Liver (tissue), 9 donors: ENCODE measurements around the gene PDK3. TPM values are rescaled to one million over a fixed set of nuclear protein-coding genes. Genes with fewer than 3 reads are reported as not detected.

Experiments used
- DNase-seq: peaks from one replicate; pipeline ENCODE4 v3.0.0-alpha.2; 2017; ENCODE audit warnings: low spot score
- H3K27ac ChIP-seq, 2 donors: one replicate each; pipeline ENCODE4 v1.7.0; 2013; ENCODE audit warnings: inconsistent platforms in 2 of 2, low read length in 2 of 2, control low read depth in 1 of 2, low read depth in 1 of 2, mild to moderate bottlenecking in 1 of 2
- H3K27me3 ChIP-seq, 4 donors: one replicate each; pipeline versions ENCODE4 v1.6.1 to v1.7.0; 2013; ENCODE audit warnings: low read length in 3 of 4, inconsistent platforms in 1 of 4, mild to moderate bottlenecking in 1 of 4, moderate library complexity in 1 of 4; ENCODE audit not compliant: control insufficient read depth in 4 of 4, insufficient read depth in 4 of 4
- H3K36me3 ChIP-seq, 4 donors: one replicate each; pipeline versions ENCODE4 v1.6.1 to v1.7.0; 2013; ENCODE audit warnings: low read length in 3 of 4, mild to moderate bottlenecking in 3 of 4, low read depth in 1 of 4, moderate library complexity in 1 of 4; ENCODE audit not compliant: control insufficient read depth in 4 of 4, insufficient read depth in 3 of 4
- H3K4me1 ChIP-seq, 4 donors: one replicate each; pipeline versions ENCODE4 v1.6.1 to v1.7.0; 2013; ENCODE audit warnings: low read length in 3 of 4, mild to moderate bottlenecking in 3 of 4, moderate library complexity in 1 of 4; ENCODE audit not compliant: control insufficient read depth in 4 of 4, insufficient read depth in 4 of 4
- H3K4me3 ChIP-seq, 3 donors: one replicate each; pipeline versions ENCODE4 v1.6.1 to v1.7.0; 2013; ENCODE audit warnings: low read length in 3 of 3, control low read depth in 1 of 3, low read depth in 1 of 3, mild to moderate bottlenecking in 1 of 3
- H3K9ac ChIP-seq, 2 donors: one replicate each; pipeline ENCODE4 v1.7.0; 2013; ENCODE audit warnings: low read length in 2 of 2, mild to moderate bottlenecking in 2 of 2, moderate library complexity in 2 of 2, control low read depth in 1 of 2, low read depth in 1 of 2
- H3K9me3 ChIP-seq, 4 donors: one replicate each; pipeline versions ENCODE4 v1.6.1 to v1.7.0; 2013; ENCODE audit warnings: low read length in 3 of 4; ENCODE audit not compliant: control insufficient read depth in 4 of 4
- ATF3 ChIP-seq: IDR thresholded peaks from 2 replicates; pipeline ENCODE4 v1.6.1; 2016; ENCODE audit warnings: antibody characterized with exemption
- EGR1 ChIP-seq, 2 donors: IDR thresholded peaks; 2 replicates each; pipeline ENCODE4 v1.6.1; 2016 to 2018; ENCODE audit warnings: antibody characterized with exemption in 2 of 2, low read depth in 2 of 2
- FOXA1 ChIP-seq: IDR thresholded peaks from 2 replicates; pipeline ENCODE4 v1.6.1; 2016; ENCODE audit warnings: antibody characterized with exemption
- FOXA2 ChIP-seq: IDR thresholded peaks from 2 replicates; pipeline ENCODE4 v1.6.1; 2016; ENCODE audit warnings: antibody characterized with exemption
- HNF4A ChIP-seq, 2 donors: conservative IDR thresholded peaks; 2 replicates each; pipeline ENCODE4 v1.6.1; 2016; ENCODE audit warnings: antibody characterized with exemption in 2 of 2, mild to moderate bottlenecking in 2 of 2
- HNF4G ChIP-seq: IDR thresholded peaks from 2 replicates; pipeline ENCODE4 v1.6.1; 2016; ENCODE audit warnings: antibody characterized with exemption
- JUND ChIP-seq, 2 donors: IDR thresholded peaks; 2 replicates each; pipeline ENCODE4 v1.6.1; 2016; ENCODE audit warnings: antibody characterized with exemption in 2 of 2
- MAX ChIP-seq: IDR thresholded peaks from 2 replicates; pipeline ENCODE4 v1.6.1; 2016; ENCODE audit warnings: antibody characterized with exemption
- NR2F2 ChIP-seq: IDR thresholded peaks from 2 replicates; pipeline ENCODE4 v1.6.1; 2016; ENCODE audit warnings: antibody characterized with exemption
- RAD21 ChIP-seq, 2 donors: IDR thresholded peaks; 2 replicates each; pipeline ENCODE4 v1.6.1; 2016; ENCODE audit warnings: antibody characterized with exemption in 2 of 2, mild to moderate bottlenecking in 2 of 2
- REST ChIP-seq: IDR thresholded peaks from 2 replicates; pipeline ENCODE4 v1.6.1; 2016; ENCODE audit warnings: antibody characterized with exemption, mild to moderate bottlenecking
- RXRA ChIP-seq, 2 donors: IDR thresholded peaks; 2 replicates each; pipeline ENCODE4 v1.6.1; 2017 to 2018; ENCODE audit warnings: antibody characterized with exemption in 2 of 2, mild to moderate bottlenecking in 1 of 2
- TAF1 ChIP-seq: conservative IDR thresholded peaks from 2 replicates; pipeline ENCODE4 v1.6.1; 2016; ENCODE audit warnings: antibody characterized with exemption, mild to moderate bottlenecking
- YY1 ChIP-seq: IDR thresholded peaks from 2 replicates; pipeline ENCODE4 v1.6.1; 2016; ENCODE audit warnings: antibody characterized with exemption, mild to moderate bottlenecking
- WGBS: extraction: QIAGEN DNeasy Blood & Tissue Kit; methylation state at CpG from one replicate; pipeline ENCODE4 v1.1.7; 2013; 5-methylcytosine and 5-hydroxymethylcytosine counted together
- polyA plus RNA-seq, 2 donors: library from polyadenylated mRNA; stranded (reverse) in 1 of 2; unstranded in 1 of 2; fragments of 200-250 nt in 1 of 2; fragments of >200 nt in 1 of 2; fragmentation: Nextera tagmentation in 1 of 2; extraction: Ambion mirVana in 1 of 2; gene quantifications; one replicate each; pipeline versions ENCODE4 v1.2.1 to v1.2.3, GENCODE V29; 2013 to 2015
- total RNA-seq, 2 donors: library from RNA; depleted of rRNA; stranded (reverse); fragments of >200 nt; gene quantifications; one replicate each; pipeline ENCODE4 v1.2.3, GENCODE V29; 2014
- TF ChIP-seq, protein P1 (sequence below): fragments of 150-350 bp; IDR thresholded peaks from 2 replicates; pipeline ENCODE4 v1.5.1; 2017; ENCODE audit warnings: improper control_type of control experiment, low read depth, low read length; ENCODE audit not compliant: missing input control
- TF ChIP-seq, protein P2 (sequence below): IDR thresholded peaks from 2 replicates; pipeline ENCODE4 v1.6.1; 2016; ENCODE audit warnings: antibody characterized with exemption
- donor health status: healthy.
- donor health status: healthy.
- donor health status: healthy.
- donor health status: healthy.
- donor health status: healthy.

Gene PDK3
- total and polyA plus RNA-seq, 4 donors: 6.0 to 14.0 (median 13.5) TPM

DNA sequence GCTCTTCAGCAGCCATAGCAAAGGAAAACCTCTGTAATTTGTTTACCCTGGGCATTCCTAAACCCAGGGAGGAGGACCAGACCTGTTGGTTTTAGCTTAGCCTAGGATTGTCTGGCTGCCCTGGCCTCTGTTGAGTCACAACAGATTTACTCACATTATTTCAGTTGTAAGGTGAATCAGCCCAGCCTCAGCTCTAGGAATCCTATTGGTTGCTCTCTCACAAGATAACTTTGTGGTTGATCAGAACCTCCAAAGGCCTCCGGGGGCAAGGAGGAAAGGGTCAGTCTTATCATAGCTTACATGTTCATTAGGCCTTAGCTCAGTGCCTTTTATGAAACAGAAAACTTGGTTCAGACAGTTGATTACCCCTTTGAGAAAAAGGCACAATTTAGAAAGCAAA lies 41.0 kb downstream of the PDK3 start:
- DNase-seq: no peak
- Histone ChIP-seq H3K36me3 (peaks cover 0 to 4% (median 2%) of the 10 kb centered on the region in 4 donors), H3K27me3 (no peaks in the 10 kb centered on the region), H3K4me3 (no peak overlapping the region), H3K4me1 (no peaks in the 10 kb centered on the region), H3K9ac (no peak overlapping the region), H3K27ac (no peak overlapping the region), H3K9me3 (no peaks in the 10 kb centered on the region)
- WGBS: 84% methylated on average over 1 of the region's 1 CpG
- TF ChIP-seq JUND (IDR thresholded peaks at IDR 0.05) (no peak), ATF3 (no peak), HNF4G (no peak), HNF4A (conservative IDR thresholded peaks at IDR 0.05) (no peak), NR2F2 (no peak), FOXA1 (no peak), RAD21 (IDR thresholded peaks at IDR 0.05) (no peak), TAF1 (no peak)
- TF ChIP-seq, protein P1, sequence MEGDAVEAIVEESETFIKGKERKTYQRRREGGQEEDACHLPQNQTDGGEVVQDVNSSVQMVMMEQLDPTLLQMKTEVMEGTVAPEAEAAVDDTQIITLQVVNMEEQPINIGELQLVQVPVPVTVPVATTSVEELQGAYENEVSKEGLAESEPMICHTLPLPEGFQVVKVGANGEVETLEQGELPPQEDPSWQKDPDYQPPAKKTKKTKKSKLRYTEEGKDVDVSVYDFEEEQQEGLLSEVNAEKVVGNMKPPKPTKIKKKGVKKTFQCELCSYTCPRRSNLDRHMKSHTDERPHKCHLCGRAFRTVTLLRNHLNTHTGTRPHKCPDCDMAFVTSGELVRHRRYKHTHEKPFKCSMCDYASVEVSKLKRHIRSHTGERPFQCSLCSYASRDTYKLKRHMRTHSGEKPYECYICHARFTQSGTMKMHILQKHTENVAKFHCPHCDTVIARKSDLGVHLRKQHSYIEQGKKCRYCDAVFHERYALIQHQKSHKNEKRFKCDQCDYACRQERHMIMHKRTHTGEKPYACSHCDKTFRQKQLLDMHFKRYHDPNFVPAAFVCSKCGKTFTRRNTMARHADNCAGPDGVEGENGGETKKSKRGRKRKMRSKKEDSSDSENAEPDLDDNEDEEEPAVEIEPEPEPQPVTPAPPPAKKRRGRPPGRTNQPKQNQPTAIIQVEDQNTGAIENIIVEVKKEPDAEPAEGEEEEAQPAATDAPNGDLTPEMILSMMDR: no peak

DNA sequence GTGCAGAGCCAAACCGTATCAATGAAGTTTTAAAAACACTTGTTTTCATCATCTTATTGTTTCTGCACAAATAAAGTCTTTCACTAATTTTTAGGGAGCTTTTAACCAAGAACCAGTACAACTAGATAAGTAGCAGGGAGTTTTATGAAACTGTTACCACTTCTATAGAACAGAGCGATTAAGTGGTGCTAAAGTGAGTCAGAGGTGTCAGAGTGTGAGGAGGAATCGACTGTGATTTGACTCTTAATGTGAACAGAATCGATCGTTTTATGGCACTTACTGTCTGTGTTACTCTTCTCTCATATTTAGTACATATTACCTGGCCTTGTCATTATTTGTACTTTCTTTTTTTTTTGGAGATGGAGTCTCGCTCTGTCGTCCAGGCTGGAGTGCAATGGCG lies 43.3 kb downstream of the PDK3 start:
- no peaks in the 10 kb centered on the region for H3K4me1 ChIP-seq
- no peak overlapping the region for H3K4me3 ChIP-seq
- H3K27me3 ChIP-seq: no peaks in the 10 kb centered on the region
- no peak for DNase-seq
- no peaks in the 10 kb centered on the region for H3K9me3 ChIP-seq
- no peak for TF ChIP-seq FOXA1
- H3K9ac ChIP-seq: no peak overlapping the region
- H3K36me3 ChIP-seq: peaks cover 0 to 4% (median 2%) of the 10 kb centered on the region in 4 donors
- 92% methylated on average over 8 of the region's 8 CpGs for WGBS
- H3K27ac ChIP-seq: no peak overlapping the region

DNA sequence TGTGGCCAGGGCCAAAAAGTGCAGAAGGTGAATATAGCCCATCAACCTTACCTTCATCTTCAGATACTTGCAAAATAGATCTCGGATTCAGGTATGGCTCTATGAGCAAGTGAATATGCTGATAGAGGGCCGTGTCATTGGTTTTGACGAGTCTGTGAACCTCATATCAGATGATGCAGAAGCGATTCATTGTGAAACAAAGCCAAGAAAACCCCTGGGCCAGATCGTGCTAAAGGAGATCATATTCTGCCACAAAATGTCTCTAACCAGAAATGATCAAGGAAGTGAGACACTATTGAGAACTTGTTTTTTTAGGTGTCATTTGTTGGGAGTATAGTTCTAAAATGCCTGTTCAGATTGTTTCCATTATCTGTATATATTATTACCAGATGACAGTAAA lies 48.3 kb downstream of the PDK3 start:
- H3K27ac ChIP-seq: no peak overlapping the region
- no peaks in the 10 kb centered on the region for H3K27me3 ChIP-seq
- WGBS: 86% methylated on average over 5 of the region's 5 CpGs
- H3K9ac ChIP-seq: no peak overlapping the region
- H3K9me3 ChIP-seq: no peaks in the 10 kb centered on the region
- H3K36me3 ChIP-seq: peaks cover 0 to 2% (median 0%) of the 10 kb centered on the region in 4 donors
- TF ChIP-seq RXRA (IDR thresholded peaks at IDR 0.05) (no peak), REST (no peak), TAF1 (no peak), ATF3 (no peak), EGR1 (IDR thresholded peaks at IDR 0.05; ENCODE audit: low read depth in 2 of 2) (no peak), HNF4G (no peak), YY1 (no peak), MAX (no peak), FOXA1 (no peak), HNF4A (conservative IDR thresholded peaks at IDR 0.05) (no peak), JUND (IDR thresholded peaks at IDR 0.05) (no peak), FOXA2 (no peak), RAD21 (IDR thresholded peaks at IDR 0.05) (no peak)
- TF ChIP-seq, protein P2, sequence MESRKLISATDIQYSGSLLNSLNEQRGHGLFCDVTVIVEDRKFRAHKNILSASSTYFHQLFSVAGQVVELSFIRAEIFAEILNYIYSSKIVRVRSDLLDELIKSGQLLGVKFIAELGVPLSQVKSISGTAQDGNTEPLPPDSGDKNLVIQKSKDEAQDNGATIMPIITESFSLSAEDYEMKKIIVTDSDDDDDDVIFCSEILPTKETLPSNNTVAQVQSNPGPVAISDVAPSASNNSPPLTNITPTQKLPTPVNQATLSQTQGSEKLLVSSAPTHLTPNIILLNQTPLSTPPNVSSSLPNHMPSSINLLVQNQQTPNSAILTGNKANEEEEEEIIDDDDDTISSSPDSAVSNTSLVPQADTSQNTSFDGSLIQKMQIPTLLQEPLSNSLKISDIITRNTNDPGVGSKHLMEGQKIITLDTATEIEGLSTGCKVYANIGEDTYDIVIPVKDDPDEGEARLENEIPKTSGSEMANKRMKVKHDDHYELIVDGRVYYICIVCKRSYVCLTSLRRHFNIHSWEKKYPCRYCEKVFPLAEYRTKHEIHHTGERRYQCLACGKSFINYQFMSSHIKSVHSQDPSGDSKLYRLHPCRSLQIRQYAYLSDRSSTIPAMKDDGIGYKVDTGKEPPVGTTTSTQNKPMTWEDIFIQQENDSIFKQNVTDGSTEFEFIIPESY: no peak
- TF ChIP-seq, protein P1: no peak
- H3K4me1 ChIP-seq: no peaks in the 10 kb centered on the region
- DNase-seq: no peak
- no peak overlapping the region for H3K4me3 ChIP-seq
